H1 (cell line): ENCODE measurements around the gene TGM1. TPM values are rescaled to one million over a fixed set of nuclear protein-coding genes. Genes with fewer than 3 reads are reported as not detected.
A peak's percentile ranks its signal among the peaks of the same experiment; 100 is the strongest.

Source experiments
- CTCF ChIA-PET: fragments of 300-600 bp; sonication (Branson Sonifier 250); formaldehyde crosslinking; loops from one replicate; lab custom pipeline; 2021; ENCODE audit not compliant: partially characterized antibody; lab: Charles Lee
- POLR2A ChIA-PET: fragments of 300-600 bp; sonication (Branson Sonifier 250); formaldehyde crosslinking; loops from one replicate; lab custom pipeline; 2021; ENCODE audit warnings: inconsistent platforms; ENCODE audit not compliant: partially characterized antibody; lab: Charles Lee
- DNase-seq, 2 experiments: peaks; one replicate each; pipeline versions ENCODE4 v3.0.0 to v3.0.0-alpha.2; 2010 to 2022; ENCODE audit warnings: low spot score in 2 of 2, low read depth in 1 of 2, mixed read lengths in 1 of 2
- FAIRE-seq: peaks from 2 replicates; lab custom pipeline; 2011; peaks lifted over from hg19 to GRCh38; lab: Jason Lieb, UNC
- H2AFZ ChIP-seq: 2 replicates; pipeline ENCODE4 v1.8.1; 2012; ENCODE audit warnings: low read length, inconsistent platforms
- H2AK5ac ChIP-seq: 2 replicates; pipeline ENCODE4 v1.6.1; 2013; ENCODE audit warnings: low read depth, low read length
- H2BK120ac ChIP-seq: replicated peaks from 2 replicates; pipeline ENCODE3; 2013; ENCODE audit warnings: low read depth, low read length, inconsistent platforms
- H2BK12ac ChIP-seq: 2 replicates; pipeline ENCODE4 v1.6.1; 2013; ENCODE audit warnings: low read depth, low read length
- H2BK15ac ChIP-seq: 2 replicates; pipeline ENCODE4 v1.6.1; 2013; ENCODE audit warnings: low read length
- H2BK20ac ChIP-seq: 2 replicates; pipeline ENCODE4 v1.6.1; 2013; ENCODE audit warnings: low read length
- H2BK5ac ChIP-seq: 2 replicates; pipeline ENCODE4 v1.6.1; 2013; ENCODE audit warnings: low read depth, low read length
- H3K14ac ChIP-seq: 2 replicates; pipeline ENCODE4 v1.6.1; 2013; ENCODE audit warnings: inconsistent platforms; ENCODE audit not compliant: insufficient read length
- H3K18ac ChIP-seq: 2 replicates; pipeline ENCODE4 v1.6.1; 2013; ENCODE audit warnings: low read length; ENCODE audit errors: extremely low read depth
- H3K23ac ChIP-seq: 2 replicates; pipeline ENCODE4 v1.6.1; 2013; ENCODE audit warnings: inconsistent platforms; ENCODE audit not compliant: insufficient read length
- H3K23me2 ChIP-seq: 2 replicates; pipeline ENCODE4 v1.6.1; 2013; ENCODE audit warnings: low read depth, low read length
- H3K27ac ChIP-seq: 2 replicates; pipeline ENCODE4 v1.6.1; 2011; ENCODE audit warnings: low read depth, low read length, inconsistent platforms
- H3K27me3 ChIP-seq, 4 experiments: replicated peaks in 1 of 4; 1 replicate in 1 of 4; 2 replicates in 3 of 4; pipeline versions ENCODE4 v1.6.1 to v1.8.1; 2011 to 2013; ENCODE audit warnings: low read length in 3 of 4, mild to moderate bottlenecking in 3 of 4, inconsistent platforms in 2 of 4, mixed read lengths in 2 of 4, moderate library complexity in 1 of 4; ENCODE audit not compliant: control insufficient read depth in 3 of 4, insufficient read depth in 3 of 4; ENCODE audit errors: extremely low read depth in 1 of 4
- H3K36me3 ChIP-seq, 4 experiments: 2 replicates each; pipeline versions ENCODE4 v1.6.1 to v1.8.1; 2011 to 2013; ENCODE audit warnings: mild to moderate bottlenecking in 4 of 4, low read length in 3 of 4, moderate library complexity in 2 of 4, control low read depth in 1 of 4, inconsistent platforms in 1 of 4; ENCODE audit not compliant: insufficient read depth in 4 of 4, control insufficient read depth in 2 of 4
- H3K4ac ChIP-seq: replicated peaks from 2 replicates; pipeline ENCODE3; 2013; ENCODE audit warnings: low read length, low read depth, mixed read lengths, inconsistent platforms; ENCODE audit not compliant: insufficient read length
- H3K4me1 ChIP-seq, 4 experiments: replicated peaks in 1 of 4; 1 replicate in 1 of 4; 2 replicates in 3 of 4; pipeline versions ENCODE4 v1.6.1 to v1.8.1; 2011 to 2013; ENCODE audit warnings: low read length in 3 of 4, inconsistent platforms in 2 of 4, mixed read lengths in 1 of 4; ENCODE audit not compliant: insufficient read depth in 4 of 4, control insufficient read depth in 3 of 4
- H3K4me2 ChIP-seq, 2 experiments: 2 replicates each; pipeline versions ENCODE4 v1.6.1 to v1.8.1; 2011 to 2013; ENCODE audit warnings: low read depth in 2 of 2, low read length in 2 of 2, control low read depth in 1 of 2, inconsistent platforms in 1 of 2, mild to moderate bottlenecking in 1 of 2; ENCODE audit not compliant: insufficient read depth in 1 of 2
- H3K4me3 ChIP-seq, 4 experiments: fragments of 200-600, 300-600 bp in 1 of 4; sonication (generic), shearing (Covaris generic), sonication (Bioruptor Twin) in 1 of 4; 2 replicates each; pipeline versions ENCODE4 v1.5.1 to v1.8.1; 2011 to 2016; ENCODE audit warnings: low read length in 4 of 4, low read depth in 3 of 4, control low read depth in 2 of 4, inconsistent platforms in 2 of 4, mild to moderate bottlenecking in 2 of 4, mixed read lengths in 1 of 4, moderate library complexity in 1 of 4; ENCODE audit not compliant: insufficient read depth in 2 of 4; ENCODE audit errors: extremely low read depth in 1 of 4
- H3K56ac ChIP-seq: replicated peaks from 2 replicates; pipeline ENCODE3; 2013; ENCODE audit warnings: low read depth, mild to moderate bottlenecking, mixed read lengths, low read length, inconsistent platforms; ENCODE audit not compliant: insufficient read length
- H3K79me1 ChIP-seq: 2 replicates; pipeline ENCODE4 v1.6.1; 2013; ENCODE audit warnings: low read depth, low read length, control low read depth
- H3K79me2 ChIP-seq, 2 experiments: 2 replicates each; pipeline versions ENCODE4 v1.6.1 to v1.8.1; 2012 to 2013; ENCODE audit warnings: low read length in 2 of 2, mild to moderate bottlenecking in 2 of 2, inconsistent platforms in 1 of 2; ENCODE audit not compliant: insufficient read depth in 2 of 2, control insufficient read depth in 1 of 2
- H3K9ac ChIP-seq, 4 experiments: replicated peaks in 1 of 4; 1 replicate in 1 of 4; 2 replicates in 3 of 4; pipeline versions ENCODE4 v1.6.1 to v1.8.1; 2011 to 2013; ENCODE audit warnings: low read depth in 3 of 4, low read length in 3 of 4, control low read depth in 2 of 4, mild to moderate bottlenecking in 2 of 4, moderate library complexity in 2 of 4, inconsistent platforms in 1 of 4; ENCODE audit errors: extremely low read depth in 1 of 4
- H3K9me3 ChIP-seq, 2 experiments: 2 replicates each; pipeline versions ENCODE4 v1.6.1 to v1.8.1; 2012 to 2013; ENCODE audit warnings: mild to moderate bottlenecking in 2 of 2, moderate library complexity in 2 of 2, control low read depth in 1 of 2, inconsistent platforms in 1 of 2, low read depth in 1 of 2, low read length in 1 of 2, mixed read lengths in 1 of 2; ENCODE audit not compliant: insufficient read depth in 2 of 2
- H4K20me1 ChIP-seq, 2 experiments: replicated peaks in 1 of 2; 2 replicates each; pipeline versions ENCODE3 to v1.8.1; 2011 to 2013; ENCODE audit warnings: inconsistent platforms in 2 of 2, low read length in 2 of 2, mild to moderate bottlenecking in 1 of 2; ENCODE audit not compliant: insufficient read depth in 2 of 2, control insufficient read depth in 1 of 2
- H4K5ac ChIP-seq: 2 replicates; pipeline ENCODE4 v1.6.1; 2013; ENCODE audit warnings: low read length, low read depth, mixed read lengths, inconsistent platforms; ENCODE audit not compliant: insufficient read length
- H4K8ac ChIP-seq: 2 replicates; pipeline ENCODE4 v1.8.0; 2013; ENCODE audit warnings: mild to moderate bottlenecking, moderate library complexity, low read length, inconsistent platforms; ENCODE audit not compliant: insufficient read depth; ENCODE audit errors: extremely low read depth
- H4K91ac ChIP-seq: replicated peaks from 2 replicates; pipeline ENCODE3; 2013; ENCODE audit warnings: low read length, mixed read lengths, inconsistent platforms; ENCODE audit not compliant: insufficient read length
- CTCF ChIP-seq, 3 experiments: IDR thresholded peaks; 1 replicate in 2 of 3; 2 replicates in 1 of 3; pipeline versions ENCODE4 v1.5.1 to v1.6.1; 2011; ENCODE audit warnings: low read length in 3 of 3, mild to moderate bottlenecking in 3 of 3, inconsistent platforms in 2 of 3, low read depth in 1 of 3, moderate library complexity in 1 of 3; ENCODE audit not compliant: insufficient read depth in 1 of 3; ENCODE audit errors: control extremely low read depth in 1 of 3
- NRF1 ChIP-seq: IDR thresholded peaks from 2 replicates; pipeline ENCODE4 v1.6.1; 2011; ENCODE audit warnings: mild to moderate bottlenecking, low read depth, low read length, improper control_type of control experiment
- POLR2A ChIP-seq, 2 experiments: IDR thresholded peaks; 1 replicate in 1 of 2; 2 replicates in 1 of 2; pipeline ENCODE4 v1.6.1; 2011; ENCODE audit warnings: low read depth in 2 of 2, low read length in 2 of 2, mild to moderate bottlenecking in 2 of 2; ENCODE audit errors: control extremely low read depth in 1 of 2
- RNF2 ChIP-seq: fragments of 200-900, 300-1000 bp; sonication (generic); IDR thresholded peaks from 2 replicates; pipeline ENCODE4 v1.7.1; 2016; ENCODE audit warnings: borderline replicate concordance, low read depth, mild to moderate bottlenecking, antibody characterized with exemption, low read length; ENCODE audit not compliant: poor library complexity, severe bottlenecking; ENCODE audit errors: missing control alignments
- SIN3A ChIP-seq, 2 experiments: IDR thresholded peaks in 1 of 2; conservative IDR thresholded peaks in 1 of 2; 2 replicates each; pipeline ENCODE4 v1.6.1; 2011 to 2012; ENCODE audit warnings: low read length in 2 of 2, improper control_type of control experiment in 1 of 2, low read depth in 1 of 2, mild to moderate bottlenecking in 1 of 2
- SP1 ChIP-seq: IDR thresholded peaks from 2 replicates; pipeline ENCODE4 v1.6.1; 2011; ENCODE audit warnings: low read depth, low read length
- SP2 ChIP-seq: IDR thresholded peaks from 2 replicates; pipeline ENCODE4 v1.6.1; 2012; ENCODE audit warnings: mild to moderate bottlenecking, low read length, inconsistent platforms
- WGBS, 2 experiments: shearing (Covaris generic) in 1 of 2; methylation state at CpG; one replicate each; pipeline versions ENCODE4 v1.1.6 to v1.1.7; 2013 to 2015; ENCODE audit warnings: low lambda C conversion rate in 2 of 2, mixed read lengths in 2 of 2, inconsistent platforms in 1 of 2, low coverage in 1 of 2, missing lambda C conversion rate in 1 of 2; ENCODE audit not compliant: insufficient replicate concordance in 2 of 2, insufficient coverage in 1 of 2, insufficient read length in 1 of 2; ENCODE audit errors: extremely low coverage in 1 of 2, missing lambda C conversion rate in 1 of 2; 5-methylcytosine and 5-hydroxymethylcytosine counted together
- polyA plus RNA-seq, 7 experiments: library from polyadenylated mRNA; depleted of rRNA in 3 of 7; stranded (reverse) in 5 of 7; unstranded in 2 of 7; fragments of >200 nt in 5 of 7; fragments of 200-250 nt in 2 of 7; gene quantifications; 1 replicate in 5 of 7; 2 replicates in 1 of 7; 4 replicates in 1 of 7; pipeline versions ENCODE4 v1.2.1 to v1.2.3, GENCODE V29; 2011 to 2013; ENCODE audit warnings: missing spikeins in 2 of 7, mixed read lengths in 2 of 7
- total RNA-seq: library from RNA; stranded (reverse); fragmentation: NEBNext Ultra II Directional; extraction: Animal tissue kit (Norgen Biotek cat#: 25700); gene quantifications from 2 replicates; pipeline ENCODE4 v1.2.1, GENCODE V29; 2021

Gene TGM1
- total and polyA plus RNA-seq, 2 of the 8 experiments (the other 6 are each of a cell fraction or from before 2014, with no cell fraction given) = 1.8 to 2.2 TPM

GRCh38 chr14:24232645-24233537 lies 30.1 kb downstream of the TGM1 start, which contains the start of gene GMPR2:
Gene GMPR2 (plus strand): TSS chr14:24232929. CDS start chr14:24233254, 325 bp downstream.
- peaks cover 0 to 7% of the 10 kb centered on the region in 2 experiments for H4K20me1 ChIP-seq
- H3K14ac ChIP-seq = no peak within 1 kb of the TSS
- H3K23me2 ChIP-seq = peaks cover 11% of the 10 kb centered on the region
- peak within 1 kb of the TSS; percentile 90 for H4K91ac ChIP-seq
- H3K4ac ChIP-seq = peak within 1 kb of the TSS; percentile 7
- peak within 1 kb of the TSS; percentile 57 for H2BK120ac ChIP-seq
- peak within 1 kb of the TSS; percentile 96 for H2AFZ ChIP-seq
- H2BK20ac ChIP-seq = no peak within 1 kb of the TSS
- H2BK12ac ChIP-seq = peak within 1 kb of the TSS; percentile 69; the same call in 1 of the 2 replicates
- H3K27ac ChIP-seq = peak within 1 kb of the TSS; percentile 94
- peaks cover 5 to 31% (median 22%) of the 10 kb centered on the region in 4 experiments for H3K36me3 ChIP-seq
- H3K23ac ChIP-seq = no peak within 1 kb of the TSS
- peak within 1 kb of the TSS; percentile 81 to 97 (median 88) for H3K4me3 ChIP-seq
- peak within 1 kb of the TSS; percentile 93 for H4K8ac ChIP-seq
- H3K79me2 ChIP-seq = peaks cover 3 to 42% of the 10 kb centered on the region in 2 experiments; a peak in 2 of 4 replicates
- peak within 1 kb of the TSS; percentile 46; the same call in 1 of the 2 replicates for H2BK15ac ChIP-seq
- H3K9me3 ChIP-seq = no peaks in the 10 kb centered on the region
- H3K79me1 ChIP-seq = no peaks in the 10 kb centered on the region; the same call in 1 of the 2 replicates
- peak within 1 kb of the TSS; percentile 97 for H3K56ac ChIP-seq
- H4K5ac ChIP-seq = peak within 1 kb of the TSS; percentile 100
- peak within 1 kb of the TSS; percentile 86 to 92 for H3K4me2 ChIP-seq
- no peaks in the 10 kb centered on the region; a peak in 1 of 7 replicates for H3K27me3 ChIP-seq
- H3K18ac ChIP-seq = peak within 1 kb of the TSS; percentile 99
- ChIA-PET POLR2A (interaction anchor here (0.7 to 2.3 kb wide), 13 partner anchors 9 to 92 kb away, joined by 3 to 12 read pairs (median 5); partner anchors contain the start of genes CHMP4A, DHRS1, EMC9 and MDP1), CTCF (interaction anchor here (0.7 to 1.8 kb wide), 7 partner anchors 9 to 280 kb away, joined by 3 to 7 read pairs (median 3); partner anchors contain the start of genes DHRS4, RABGGTA and TINF2)
- FAIRE-seq (no peak), DNase-seq (no peak)
- H3K4me1 ChIP-seq = peaks cover 2 to 14% (median 4%) of the 10 kb centered on the region in 4 experiments; a peak in 5 of 7 replicates
- 12% methylated on average over 38 of the region's 38 CpGs; no CpG with 5 or more reads in 1 of the 2 experiments for WGBS, 2 experiments
- peak within 1 kb of the TSS; percentile 81 to 89 (median 84) for H3K9ac ChIP-seq
- H2BK5ac ChIP-seq = peak within 1 kb of the TSS; percentile 96
- 0 out of 2 replicates have a peak within 1 kb of the TSS, but pooled peaks have one; percentile 96 for H2AK5ac ChIP-seq
- TF ChIP-seq POLR2A (IDR thresholded peaks at IDR 0.05; ENCODE audit: control extremely low read depth in 1 of 2, low read depth in 2 of 2, low read length in 2 of 2) = peak; percentile 25 to 33; a peak in 1 of 3 replicates
- no peak for TF ChIP-seq SP2
- TF ChIP-seq CTCF (IDR thresholded peaks at IDR 0.05; ENCODE audit: control extremely low read depth in 1 of 3, insufficient read depth in 1 of 3, low read depth in 1 of 3, low read length in 3 of 3) = no peak
- TF ChIP-seq SP1 = no peak
- TF ChIP-seq RNF2 = no peak
- TF ChIP-seq SIN3A (conservative IDR thresholded peaks at IDR 0.05 in 1 of 2, IDR thresholded peaks at IDR 0.05 in 1 of 2; ENCODE audit: low read depth in 1 of 2, low read length in 2 of 2) = peak; percentile 26 to 88; a peak in 2 of 4 replicates
- TF ChIP-seq NRF1 = no peak
